Endodermal cell (in vitro differentiated cells): ENCODE data around the gene GABPB2. TPM values are rescaled to one million over a fixed set of nuclear protein-coding genes. Genes with fewer than 3 reads are reported as not detected.
A peak's percentile ranks its signal among the peaks of the same experiment; 100 is the strongest.

Experiments
- DNase-seq: peaks from one replicate; pipeline ENCODE4 v3.0.0-alpha.2; 2017
- H3K27ac ChIP-seq: 2 replicates; pipeline ENCODE4 v1.5.1; 2013; ENCODE audit warnings: mild to moderate bottlenecking, low read depth, low read length, moderate library complexity
- H3K27me3 ChIP-seq: 2 replicates; pipeline ENCODE4 v1.6.1; 2013; ENCODE audit warnings: mild to moderate bottlenecking, low read length, moderate library complexity; ENCODE audit not compliant: insufficient read depth, control insufficient read depth, poor library complexity, severe bottlenecking
- H3K36me3 ChIP-seq: 2 replicates; pipeline ENCODE4 v1.7.0; 2013; ENCODE audit warnings: mild to moderate bottlenecking, low read length, moderate library complexity; ENCODE audit not compliant: control insufficient read depth, insufficient read depth
- H3K4me1 ChIP-seq: one replicate; pipeline ENCODE4 v1.7.0; 2013; ENCODE audit warnings: low read length; ENCODE audit not compliant: control insufficient read depth, insufficient read depth
- H3K4me3 ChIP-seq: 2 replicates; pipeline ENCODE4 v1.5.1; 2013; ENCODE audit warnings: mild to moderate bottlenecking, low read length, moderate library complexity
- H3K9ac ChIP-seq: 2 replicates; pipeline ENCODE4 v1.6.1; 2013; ENCODE audit warnings: mild to moderate bottlenecking, low read length, moderate library complexity; ENCODE audit not compliant: poor library complexity, severe bottlenecking; ENCODE audit errors: extremely low read depth
- H3K9me3 ChIP-seq: 2 replicates; pipeline ENCODE4 v1.6.1; 2013; ENCODE audit warnings: mild to moderate bottlenecking, low read length, moderate library complexity; ENCODE audit not compliant: control insufficient read depth
- H3K27ac Mint-ChIP-seq: 2 replicates; pipeline ENCODE4 v1.8.0; 2020; ENCODE audit warnings: mixed read lengths
- H3K27me3 Mint-ChIP-seq: 2 replicates; pipeline ENCODE4 v1.8.0; 2021; ENCODE audit warnings: mild to moderate bottlenecking, mixed read lengths; ENCODE audit not compliant: insufficient read depth
- H3K36me3 Mint-ChIP-seq: 2 replicates; pipeline ENCODE4 v1.8.0; 2020; ENCODE audit warnings: low read depth, mixed read lengths
- H3K4me1 Mint-ChIP-seq: 2 replicates; pipeline ENCODE4 v1.8.0; 2020; ENCODE audit warnings: mixed read lengths
- H3K4me3 Mint-ChIP-seq: 2 replicates; pipeline ENCODE4 v1.8.0; 2020; ENCODE audit warnings: mild to moderate bottlenecking, moderate library complexity, mixed read lengths
- H3K9me3 Mint-ChIP-seq: 2 replicates; pipeline ENCODE4 v1.8.0; 2020; ENCODE audit warnings: mild to moderate bottlenecking, mixed read lengths
- CTCF ChIP-seq: fragments of 200-600 bp; sonication (generic); conservative IDR thresholded peaks from 2 replicates; pipeline ENCODE4 v1.5.0; 2021; ENCODE audit warnings: antibody characterized with exemption, mild to moderate bottlenecking
- WGBS, 2 experiments: methylation state at CpG; one replicate each; pipeline versions ENCODE4 v1.1.5 to v1.1.7; 2013; ENCODE audit warnings: missing lambda C conversion rate in 2 of 2, mixed read lengths in 1 of 2; ENCODE audit not compliant: insufficient coverage in 1 of 2, insufficient read length in 1 of 2; 5-methylcytosine and 5-hydroxymethylcytosine counted together
- total RNA-seq, 2 donors: library from RNA; stranded (reverse); fragmentation: NEBNext Ultra II Directional in 1 of 2; extraction: Animal tissue kit (Norgen Biotek cat#: 25700) in 1 of 2; gene quantifications; 2 replicates in 1 of 2; 3 replicates in 1 of 2; pipeline ENCODE4 v1.2.1, GENCODE V29; 2021

GABPB2 gene
- total RNA-seq, 2 donors from 2014 or later = 7.5 to 7.7 TPM

GRCh38 chr1:151132335-151133017 is 61.9 kb downstream of the GABPB2 start:
- Mint-ChIP-seq H3K27me3 (peaks cover 20% of the 10 kb centered on the region), H3K27ac (peak overlapping the region; percentile 75), H3K36me3 (peaks cover 32% of the 10 kb centered on the region), H3K9me3 (no peaks in the 10 kb centered on the region), H3K4me3 (peak overlapping the region; percentile 60), H3K4me1 (no peaks in the 10 kb centered on the region)
- peaks cover 23% of the 10 kb centered on the region for H3K36me3 ChIP-seq
- H3K4me3 ChIP-seq = no peak overlapping the region
- DNase-seq = no peak
- no peak for TF ChIP-seq CTCF
- no peaks in the 10 kb centered on the region for H3K9me3 ChIP-seq
- no peak overlapping the region for H3K9ac ChIP-seq
- H3K4me1 ChIP-seq = no peaks in the 10 kb centered on the region
- no peak overlapping the region for H3K27ac ChIP-seq
- no peaks in the 10 kb centered on the region for H3K27me3 ChIP-seq
- WGBS, 2 experiments = 82 to 86% methylated on average over 49 to 74 of the region's 74 CpGs

GRCh38 chr1:151133018-151133806 is 62.7 kb downstream of the GABPB2 start:
- Mint-ChIP-seq H3K9me3 (no peaks in the 10 kb centered on the region), H3K4me1 (no peaks in the 10 kb centered on the region), H3K27ac (no peak overlapping the region), H3K36me3 (peaks cover 35% of the 10 kb centered on the region), H3K27me3 (peaks cover 20% of the 10 kb centered on the region), H3K4me3 (no peak overlapping the region)
- Histone ChIP-seq H3K4me3 (no peak overlapping the region), H3K4me1 (no peaks in the 10 kb centered on the region), H3K27ac (no peak overlapping the region), H3K9ac (no peak overlapping the region), H3K9me3 (no peaks in the 10 kb centered on the region), H3K36me3 (peaks cover 28% of the 10 kb centered on the region), H3K27me3 (no peaks in the 10 kb centered on the region)
- peak; percentile 82 for DNase-seq
- TF ChIP-seq CTCF = peak; percentile 31
- WGBS, 2 experiments = 87 to 88% methylated on average over 20 to 65 of the region's 65 CpGs

- H3K27me3 ChIP-seq = no peaks in the 10 kb centered on the region
- Mint-ChIP-seq H3K27ac (no peak overlapping the region), H3K36me3 (peaks cover 43% of the 10 kb centered on the region), H3K4me1 (no peaks in the 10 kb centered on the region), H3K4me3 (no peak overlapping the region), H3K9me3 (no peaks in the 10 kb centered on the region), H3K27me3 (peaks cover 20% of the 10 kb centered on the region)
- DNase-seq = no peak
- H3K27ac ChIP-seq = no peak overlapping the region
- H3K36me3 ChIP-seq = peaks cover 31% of the 10 kb centered on the region
- no peak overlapping the region for H3K9ac ChIP-seq
- no peaks in the 10 kb centered on the region for H3K9me3 ChIP-seq
- H3K4me3 ChIP-seq = no peak overlapping the region
- 87 to 100% methylated on average over 1 to 3 of the region's 3 CpGs for WGBS, 2 experiments
- H3K4me1 ChIP-seq = no peaks in the 10 kb centered on the region
- TF ChIP-seq CTCF = no peak
Observed at GRCh38 chr1:151134396-151134795, 63.8 kb downstream of the GABPB2 start.
